Epithelial cell of esophagus (primary cell): ENCODE data around the gene ADGRD1.

Source experiments
- DNase-seq: peaks from one replicate; pipeline ENCODE4 v3.0.0; 2010; ENCODE audit warnings: low read depth
- H3K4me3 ChIP-seq: 2 replicates; pipeline ENCODE4 v1.5.1; 2011; ENCODE audit warnings: mild to moderate bottlenecking, low read length, control low read depth
- TF ChIP-seq, protein P1 (sequence below): IDR thresholded peaks from 2 replicates; pipeline ENCODE4 v1.5.1; 2011; ENCODE audit warnings: low read depth, mild to moderate bottlenecking, low read length, control low read depth, inconsistent platforms; ENCODE audit not compliant: insufficient read depth; ENCODE audit errors: missing control alignments

ADGRD1 gene

DNA sequence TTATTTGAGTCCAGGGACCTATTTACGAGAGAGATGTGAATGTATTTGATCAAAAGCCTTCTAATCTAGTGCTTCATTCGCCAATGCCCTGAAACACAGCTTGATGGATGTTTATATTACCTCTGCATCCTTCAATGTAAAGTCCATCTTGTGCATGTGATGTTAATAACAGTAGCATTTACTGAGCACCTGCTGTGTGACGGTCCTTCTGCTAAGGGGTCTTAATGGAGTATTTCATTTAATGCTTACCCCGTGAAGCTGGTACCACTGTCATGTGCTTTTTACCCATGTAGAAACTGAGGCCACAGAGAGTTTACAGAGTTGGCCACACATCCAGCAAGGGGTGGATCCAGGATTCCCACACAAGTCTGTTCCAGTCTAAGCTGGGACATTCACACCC, 237.3 kb downstream of the ADGRD1 start:
- DNase-seq, result no peak
- no peak overlapping the region for H3K4me3 ChIP-seq
- TF ChIP-seq, protein P1, sequence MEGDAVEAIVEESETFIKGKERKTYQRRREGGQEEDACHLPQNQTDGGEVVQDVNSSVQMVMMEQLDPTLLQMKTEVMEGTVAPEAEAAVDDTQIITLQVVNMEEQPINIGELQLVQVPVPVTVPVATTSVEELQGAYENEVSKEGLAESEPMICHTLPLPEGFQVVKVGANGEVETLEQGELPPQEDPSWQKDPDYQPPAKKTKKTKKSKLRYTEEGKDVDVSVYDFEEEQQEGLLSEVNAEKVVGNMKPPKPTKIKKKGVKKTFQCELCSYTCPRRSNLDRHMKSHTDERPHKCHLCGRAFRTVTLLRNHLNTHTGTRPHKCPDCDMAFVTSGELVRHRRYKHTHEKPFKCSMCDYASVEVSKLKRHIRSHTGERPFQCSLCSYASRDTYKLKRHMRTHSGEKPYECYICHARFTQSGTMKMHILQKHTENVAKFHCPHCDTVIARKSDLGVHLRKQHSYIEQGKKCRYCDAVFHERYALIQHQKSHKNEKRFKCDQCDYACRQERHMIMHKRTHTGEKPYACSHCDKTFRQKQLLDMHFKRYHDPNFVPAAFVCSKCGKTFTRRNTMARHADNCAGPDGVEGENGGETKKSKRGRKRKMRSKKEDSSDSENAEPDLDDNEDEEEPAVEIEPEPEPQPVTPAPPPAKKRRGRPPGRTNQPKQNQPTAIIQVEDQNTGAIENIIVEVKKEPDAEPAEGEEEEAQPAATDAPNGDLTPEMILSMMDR, result no peak
